GM19099 (cell line): ENCODE measurements around the gene NR2C2.
A peak's percentile ranks its signal among the peaks of the same experiment; 100 is the strongest.

ENCODE experiments used
- POLR2A ChIP-seq: IDR thresholded peaks from 3 replicates; pipeline ENCODE4 v1.6.1; 2011; ENCODE audit warnings: low read depth; ENCODE audit not compliant: insufficient read length; ENCODE audit errors: extremely low read depth

The NR2C2 gene

GRCh38 chr3:14976317-14976716, 28.9 kb downstream of the NR2C2 start:
- TF ChIP-seq POLR2A = no peak

- no peak for TF ChIP-seq POLR2A
These were observed 33.3 kb downstream of the NR2C2 start for GRCh38 chr3:14980689-14981088.

- TF ChIP-seq POLR2A = no peak
These were observed 37.3 kb downstream of the NR2C2 start for GRCh38 chr3:14984581-14985113.

GRCh38 chr3:14988988-14989394, 41.6 kb downstream of the NR2C2 start:
- peak; percentile 29 for TF ChIP-seq POLR2A

- no peak for TF ChIP-seq POLR2A
These were observed 42.8 kb downstream of the NR2C2 start for GRCh38 chr3:14989943-14990779.

- TF ChIP-seq POLR2A = no peak
These were observed 43.4 kb downstream of the NR2C2 start for GRCh38 chr3:14990780-14991148.

- no peak for TF ChIP-seq POLR2A
These were observed 43.9 kb downstream of the NR2C2 start for GRCh38 chr3:14991151-14991742.

GRCh38 chr3:14991818-14992612, 44.6 kb downstream of the NR2C2 start:
- TF ChIP-seq POLR2A = no peak

- no peak for TF ChIP-seq POLR2A
These were observed 50.6 kb downstream of the NR2C2 start for GRCh38 chr3:14997941-14998340.

- no peak for TF ChIP-seq POLR2A
These were observed 60.3 kb downstream of the NR2C2 start for GRCh38 chr3:15007681-15008141.

- TF ChIP-seq POLR2A = no peak
These were observed 61.8 kb downstream of the NR2C2 start for GRCh38 chr3:15009167-15009566.

- no peak for TF ChIP-seq POLR2A
These were observed 63.3 kb downstream of the NR2C2 start for GRCh38 chr3:15010664-15011063.

GRCh38 chr3:15011174-15011573, 63.8 kb downstream of the NR2C2 start:
- TF ChIP-seq POLR2A = no peak

- no peak for TF ChIP-seq POLR2A
These were observed 67.4 kb downstream of the NR2C2 start for GRCh38 chr3:15014606-15015328.

- no peak for TF ChIP-seq POLR2A
These were observed 68.1 kb downstream of the NR2C2 start for GRCh38 chr3:15015456-15015855.
